ENCODE results near the gene TENM4.
"Not testable (repeated sequence)": the region's sequence is repeated elsewhere in the genome, so short reads cannot be mapped to it uniquely, and the experiment has no call there.

TENM4 gene

DNA sequence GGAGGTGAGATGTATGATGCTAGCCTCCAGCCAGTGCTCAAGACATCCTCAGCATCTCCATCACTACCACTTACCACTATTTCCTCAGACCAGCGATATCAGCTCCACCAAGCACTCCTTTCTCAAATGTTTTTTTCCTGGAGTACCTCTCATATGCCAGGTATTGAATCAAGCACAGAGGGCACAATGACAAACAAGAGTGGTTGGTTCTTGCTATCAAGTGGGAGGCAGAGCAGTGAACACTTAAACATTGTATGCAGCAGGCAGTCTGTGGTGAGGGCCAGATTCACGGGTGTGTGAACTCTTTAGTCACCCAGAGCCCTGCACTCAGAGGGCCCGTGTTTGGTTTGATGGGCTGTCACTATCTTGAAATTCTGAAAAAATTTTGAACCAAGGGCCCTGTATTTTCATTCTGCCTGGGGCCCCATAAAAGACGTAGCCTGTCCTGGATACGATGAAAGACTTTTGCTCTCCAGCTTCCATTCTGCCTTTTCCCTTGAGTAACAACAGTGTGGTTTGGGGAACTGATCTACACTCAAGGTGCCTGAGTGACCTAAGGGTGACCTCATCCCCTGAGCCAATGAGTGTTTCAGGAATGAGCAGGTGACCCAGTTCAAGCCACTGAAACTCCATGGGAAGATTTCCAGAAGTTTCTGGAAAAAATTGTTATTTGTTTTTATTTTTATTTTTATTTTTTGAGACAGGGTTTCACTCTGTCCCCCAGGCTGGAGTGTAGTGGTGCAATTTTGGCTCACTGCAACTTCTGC, 517.8 kb downstream of the TENM4 start:
- DNase-seq, result no peak

DNA sequence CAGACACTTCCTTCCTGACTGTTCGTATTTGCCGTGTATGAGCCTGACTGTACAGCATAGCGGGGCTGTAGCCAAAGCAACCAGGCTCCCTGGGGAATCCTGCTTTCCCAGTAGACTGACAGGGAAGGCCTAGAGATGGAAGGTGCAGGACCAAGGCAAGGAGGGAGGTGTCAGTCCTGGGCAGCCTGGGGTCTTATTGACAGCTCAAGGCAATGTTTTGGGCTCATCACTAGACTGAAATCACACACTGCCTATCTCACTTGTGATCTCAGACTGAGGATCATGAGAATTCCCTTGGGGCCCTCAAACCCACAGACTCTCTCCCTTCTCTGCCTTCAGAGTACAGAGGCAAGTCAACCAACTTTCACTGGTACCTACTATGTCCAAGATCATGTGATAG, 519.3 kb downstream of the TENM4 start:
- no peak for DNase-seq

DNA sequence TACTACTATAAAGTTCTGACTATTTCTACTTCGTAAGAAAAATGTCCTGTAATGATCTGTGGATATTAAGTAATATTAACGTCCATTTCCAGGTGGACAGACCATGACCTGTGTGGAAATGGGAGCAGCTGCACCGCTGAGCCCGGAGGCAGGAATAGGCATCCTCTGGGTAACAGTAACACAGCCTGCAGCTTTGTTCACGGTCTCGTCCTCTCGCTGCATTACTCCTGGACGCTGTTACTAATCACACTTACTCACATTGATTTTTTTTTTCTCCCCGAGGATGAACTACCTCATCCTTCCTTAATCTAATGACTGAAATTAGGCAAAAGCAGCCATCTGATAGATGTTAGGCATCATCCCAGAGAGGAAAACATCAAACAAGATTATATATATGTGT, 520.5 kb downstream of the TENM4 start:
- no peak for DNase-seq

DNA sequence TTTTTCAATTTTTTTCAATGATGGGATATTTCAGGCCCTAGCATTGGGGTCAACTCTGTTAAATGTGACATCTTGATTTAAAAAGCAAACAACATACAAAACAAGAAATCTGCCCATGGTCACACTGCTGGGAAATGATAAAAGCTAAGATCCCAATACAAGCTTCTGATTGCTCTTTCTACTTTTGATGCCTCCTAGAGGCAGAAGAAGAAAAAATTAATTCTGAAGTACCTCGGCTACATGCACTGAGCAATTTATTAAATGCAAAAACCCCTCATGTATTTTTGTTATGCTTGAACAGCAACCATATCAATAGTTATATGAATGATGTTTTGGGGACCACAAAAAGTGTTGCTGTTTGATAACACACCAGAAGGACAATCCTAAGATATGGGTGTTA, 524.1 kb downstream of the TENM4 start:
- DNase-seq, result no peak

DNA sequence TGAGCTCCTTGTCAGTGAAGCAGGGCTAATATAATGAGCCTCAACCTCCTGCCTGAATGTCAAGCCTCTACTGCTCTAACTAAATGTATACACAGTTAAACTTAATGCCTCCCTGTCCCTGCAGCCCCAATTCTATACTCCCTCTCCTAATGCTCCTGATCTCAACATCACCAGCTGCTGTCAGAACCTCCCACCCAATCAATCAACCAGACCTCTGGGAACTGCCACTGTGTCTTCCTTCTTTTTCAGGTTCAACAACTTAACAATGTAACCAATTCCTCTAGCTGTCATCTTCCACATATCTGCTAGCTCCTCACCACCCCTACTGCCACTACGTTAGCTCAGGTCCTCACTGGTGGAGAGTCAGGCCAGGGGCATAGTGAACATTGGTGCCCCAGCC, 526.3 kb downstream of the TENM4 start:
- no peak for DNase-seq

DNA sequence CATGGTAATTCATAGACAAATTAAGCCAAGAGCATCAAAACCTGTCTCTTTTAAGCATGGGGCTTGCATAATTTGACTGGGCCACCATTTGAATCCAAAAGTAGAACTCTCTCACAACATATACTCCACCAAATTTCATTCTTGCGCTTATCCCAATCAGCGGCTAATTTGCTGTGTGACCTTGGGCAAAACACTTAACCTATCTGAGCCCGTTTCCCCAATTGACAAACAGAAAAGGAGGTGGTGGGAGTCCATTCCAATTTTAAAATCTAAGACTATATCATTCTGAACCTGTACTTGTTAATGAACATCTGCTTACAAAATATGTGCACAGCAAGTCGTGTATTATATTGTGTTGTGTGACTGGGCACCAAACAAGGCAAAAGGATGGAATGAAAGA, 528.1 kb downstream of the TENM4 start:
- DNase-seq, result no peak

DNA sequence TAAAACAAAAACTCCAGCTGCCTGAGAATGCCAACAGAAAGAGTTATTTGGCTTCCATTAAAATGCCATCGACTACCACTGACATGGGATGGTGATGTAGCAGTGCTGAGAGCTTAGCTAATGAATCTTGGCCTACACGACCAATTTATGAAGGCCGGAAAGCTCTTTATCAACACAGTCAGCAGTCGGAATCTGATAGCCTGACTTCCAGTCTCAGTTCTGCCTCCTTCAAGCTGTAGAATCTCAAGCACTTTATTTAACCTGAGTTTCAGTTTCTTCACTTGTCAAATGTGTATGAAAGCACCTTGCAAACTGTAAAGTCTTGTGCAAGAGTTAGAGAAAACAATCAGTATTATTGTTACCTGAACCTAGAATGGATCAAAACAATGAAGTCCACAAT, 530.5 kb downstream of the TENM4 start:
- DNase-seq, result no peak

DNA sequence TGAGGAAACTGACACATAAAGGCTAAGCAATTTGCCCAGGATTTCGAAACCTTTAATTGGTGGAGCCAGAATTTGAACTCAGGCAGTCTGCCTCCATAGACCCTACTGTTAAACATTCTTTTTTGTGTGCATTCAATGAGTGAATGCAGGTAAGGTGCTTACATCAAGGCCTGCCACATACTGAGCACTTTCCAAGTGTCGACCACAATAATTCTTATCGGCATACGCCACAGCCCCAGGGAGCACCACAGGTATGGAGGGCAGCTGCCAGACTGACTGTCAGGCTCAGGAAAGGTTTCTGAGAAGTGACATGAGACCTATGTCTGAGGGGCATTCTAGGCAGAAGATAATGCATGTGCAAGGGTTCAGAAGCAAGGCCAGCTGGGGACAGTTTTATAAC, 531.4 kb downstream of the TENM4 start:
- DNase-seq, result no peak

DNA sequence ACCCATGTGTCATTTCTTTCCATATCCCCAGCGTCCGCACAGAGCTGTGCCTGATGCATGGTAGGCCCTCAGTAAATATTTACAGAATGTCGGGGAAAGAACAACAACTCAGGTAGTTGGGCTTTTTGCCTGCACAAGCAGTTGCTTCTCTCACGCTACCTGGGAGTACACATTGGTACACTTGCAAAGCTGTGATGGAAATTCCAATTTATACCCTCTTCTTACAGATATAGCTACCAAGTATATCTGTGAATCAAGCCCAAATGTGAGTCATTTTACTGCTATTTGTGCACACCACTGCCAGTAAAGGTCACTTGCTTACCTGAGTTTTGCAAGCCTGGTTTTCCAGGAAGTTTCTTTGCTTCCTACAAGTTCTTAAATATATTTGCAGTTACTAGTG, 533.2 kb downstream of the TENM4 start:
- DNase-seq, result no peak

DNA sequence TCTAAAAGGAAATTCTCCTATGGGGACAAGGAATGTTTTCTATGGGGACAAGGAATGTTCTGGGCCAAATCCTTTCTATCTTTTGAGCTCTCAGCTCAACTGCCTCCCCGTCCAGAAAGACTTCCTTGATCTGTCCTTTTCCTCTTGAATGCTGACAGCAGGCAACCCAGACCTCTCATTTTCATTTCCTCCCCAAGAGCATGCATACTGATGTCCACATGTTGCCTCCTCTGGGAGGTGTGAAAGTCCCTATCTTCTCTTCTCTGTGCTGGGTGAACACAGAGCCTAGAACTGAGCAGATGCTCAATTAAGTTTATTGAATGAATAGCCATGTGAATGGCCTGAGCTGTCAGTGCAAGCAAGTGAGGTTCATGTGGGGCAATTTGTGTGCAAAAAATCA, 534.3 kb downstream of the TENM4 start:
- no peak for DNase-seq

DNA sequence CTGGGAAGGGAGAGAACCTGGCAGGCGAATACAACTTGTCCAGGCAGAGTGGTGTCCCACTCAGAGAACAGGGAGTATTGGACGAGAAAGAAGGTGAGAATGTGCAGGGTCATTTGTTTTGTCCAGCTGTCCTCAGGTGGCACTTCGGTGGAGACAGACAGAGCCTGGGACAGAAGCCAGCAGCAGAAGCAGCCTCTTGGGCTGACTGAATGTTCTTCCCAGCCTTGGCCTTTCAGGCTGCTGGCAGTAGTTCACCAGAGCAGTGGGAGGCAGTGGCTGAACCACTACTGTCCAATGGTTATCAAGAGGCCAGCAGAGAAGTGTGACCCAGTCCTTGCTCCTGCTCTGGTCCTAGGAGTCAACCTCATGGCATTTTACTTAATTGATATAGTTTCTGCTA, 535.1 kb downstream of the TENM4 start:
- DNase-seq, result no peak

DNA sequence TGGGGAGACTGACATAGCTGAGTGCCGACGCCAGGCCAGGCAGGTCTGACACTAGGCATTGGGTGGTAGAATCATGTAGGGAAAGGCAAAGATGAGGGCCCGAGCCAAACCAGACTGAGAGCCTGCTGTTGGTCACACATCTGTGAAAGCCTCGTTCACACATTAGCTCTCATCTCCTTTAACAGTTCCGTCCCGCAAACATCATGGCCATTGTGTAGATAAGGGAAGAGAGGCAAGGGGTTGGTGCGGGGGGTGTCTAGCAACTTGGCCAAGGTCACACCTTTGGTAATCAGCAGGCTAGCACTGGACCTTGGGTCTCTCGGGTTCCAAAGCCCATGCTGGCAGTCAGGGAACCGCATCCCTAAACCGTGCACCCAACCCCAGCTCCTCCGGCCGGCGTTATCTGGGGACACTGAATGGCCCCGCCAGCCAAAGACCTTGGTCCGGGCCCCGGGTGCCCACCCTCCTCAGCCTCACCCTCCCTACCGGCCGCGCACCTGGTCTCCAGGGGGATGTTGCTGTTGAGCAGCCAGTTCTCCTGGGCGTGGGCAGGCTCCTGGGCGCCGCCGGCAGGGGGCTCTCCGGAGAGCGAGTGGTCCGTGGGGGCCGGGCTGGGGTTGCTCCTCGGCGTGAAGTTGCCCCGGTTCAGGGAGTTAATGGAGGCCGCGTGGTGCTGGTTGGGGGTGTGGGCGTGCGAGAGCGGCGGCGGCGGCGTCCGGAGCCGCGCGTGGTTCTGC, 537.9 kb downstream of the TENM4 start:
- no peak for DNase-seq

DNA sequence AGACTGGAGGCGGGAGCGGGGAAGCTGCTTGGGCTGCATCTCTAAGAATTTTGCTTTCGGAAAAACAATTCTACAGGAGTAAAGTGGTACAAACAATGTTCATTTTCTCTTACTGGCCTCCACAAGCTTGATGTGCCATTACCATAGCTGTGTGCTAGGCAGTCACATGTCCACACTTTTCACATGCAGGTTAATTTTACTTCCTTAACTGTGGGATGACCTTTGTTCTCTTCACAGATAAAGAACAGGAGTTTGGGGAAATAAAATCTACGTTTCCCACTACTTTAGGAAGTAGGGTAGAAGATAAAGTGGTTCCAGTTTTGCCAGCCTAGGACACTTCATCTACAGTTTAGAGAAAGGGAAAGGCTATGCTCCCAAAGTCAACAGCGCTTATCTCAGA, 539.0 kb downstream of the TENM4 start:
- no peak for DNase-seq

DNA sequence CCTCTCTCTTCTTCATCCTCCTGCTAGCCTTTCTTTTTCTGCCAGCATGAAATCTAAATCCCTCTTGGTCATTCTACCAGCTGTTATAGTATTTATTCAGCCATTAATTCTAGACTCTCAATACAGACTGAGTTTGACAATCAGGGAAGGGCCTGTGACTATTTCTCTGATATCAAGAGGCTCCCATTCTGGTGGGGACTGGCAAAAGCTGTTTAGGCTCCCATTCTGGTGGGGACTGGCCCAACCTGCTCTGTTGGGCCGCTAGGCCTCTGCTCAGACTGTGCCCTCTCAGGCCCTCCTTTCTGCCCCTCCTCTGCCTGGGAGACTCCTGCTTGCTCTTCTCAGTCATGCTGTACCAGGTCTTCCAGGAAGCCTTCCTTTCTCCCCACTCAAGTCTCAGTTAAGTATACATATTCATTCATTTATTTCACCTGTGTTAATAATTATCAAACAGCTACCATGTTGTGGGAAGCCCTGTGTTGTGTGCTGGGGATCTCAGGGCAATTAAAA, 542.5 kb downstream of the TENM4 start:
- no peak for DNase-seq

DNA sequence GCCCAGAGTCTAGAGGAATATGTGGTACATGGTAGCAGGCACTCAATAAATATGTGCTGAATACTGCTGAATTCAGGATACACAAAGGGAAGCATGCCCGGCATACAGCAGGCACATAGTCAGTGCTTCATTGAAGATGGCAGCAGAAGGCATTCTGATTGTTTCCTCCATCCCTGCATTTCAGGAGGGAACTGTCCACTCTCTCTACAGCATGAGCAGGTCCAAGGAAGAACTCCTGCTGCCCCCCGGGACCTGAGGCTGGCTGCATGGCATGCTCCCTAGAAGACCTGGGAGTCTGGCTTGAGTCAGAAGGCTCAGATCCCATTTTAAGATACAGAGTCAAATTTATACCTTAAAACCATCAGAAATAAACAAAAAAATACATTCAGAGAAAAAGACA, 546.8 kb downstream of the TENM4 start:
- DNase-seq, result no peak

DNA sequence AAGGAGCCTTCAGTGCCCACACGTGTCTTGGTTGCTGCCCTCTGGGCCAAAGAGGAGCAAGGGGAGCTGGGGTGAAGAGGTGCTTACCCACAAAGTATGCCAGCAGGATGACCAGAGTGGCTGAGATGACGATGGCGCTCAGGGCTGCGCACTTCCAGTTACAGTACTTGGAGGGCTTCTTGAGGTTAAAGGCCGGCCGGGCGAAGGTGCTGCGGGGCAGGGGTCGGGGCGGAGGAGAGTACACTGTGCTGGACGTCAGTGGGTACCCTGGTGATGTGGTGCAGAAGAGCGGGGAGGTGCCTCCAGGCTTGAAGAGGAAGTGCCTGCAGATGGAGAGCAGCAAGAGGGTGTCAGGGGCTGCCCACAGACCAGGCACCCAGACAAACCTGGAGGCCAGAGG, 551.1 kb downstream of the TENM4 start:
- no peak for DNase-seq

DNA sequence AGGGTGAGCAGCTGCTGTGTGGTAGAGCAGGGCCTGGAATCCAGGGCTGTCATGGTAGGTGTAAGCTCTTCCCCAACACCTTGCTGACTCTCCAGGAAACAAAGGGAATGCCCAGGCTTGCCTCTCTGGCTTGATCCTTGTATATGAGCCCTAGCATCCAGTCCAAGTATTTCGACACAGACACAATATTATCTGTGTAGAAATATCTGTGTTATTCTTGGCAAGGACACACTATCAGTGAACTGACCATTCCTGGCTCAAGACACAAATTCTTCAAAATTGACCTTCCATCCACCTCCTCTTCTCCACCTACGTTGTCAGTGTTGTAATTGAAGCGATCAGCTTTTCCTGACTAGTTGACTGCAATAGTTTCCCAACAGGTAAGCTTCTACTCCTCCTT, 554.2 kb downstream of the TENM4 start:
- no peak for DNase-seq

DNA sequence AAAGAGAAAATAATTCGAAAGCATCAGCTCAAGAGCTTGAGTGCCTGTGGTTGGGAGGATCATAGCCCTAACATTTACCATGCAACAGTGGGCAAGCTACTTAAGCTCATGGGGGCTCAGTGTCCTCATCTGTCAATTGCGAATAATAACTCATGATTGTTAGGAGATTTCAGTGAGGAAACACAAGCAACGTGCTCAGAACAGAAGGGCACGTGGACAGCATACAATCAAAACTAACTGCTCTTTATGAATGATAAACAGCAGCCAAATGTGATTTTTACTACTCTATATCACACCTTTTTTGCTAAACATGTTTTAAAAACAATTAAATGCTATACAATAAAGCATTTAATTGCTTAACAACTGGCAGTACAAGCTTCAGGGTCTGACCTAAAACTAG, 556.1 kb downstream of the TENM4 start:
- no peak for DNase-seq

DNA sequence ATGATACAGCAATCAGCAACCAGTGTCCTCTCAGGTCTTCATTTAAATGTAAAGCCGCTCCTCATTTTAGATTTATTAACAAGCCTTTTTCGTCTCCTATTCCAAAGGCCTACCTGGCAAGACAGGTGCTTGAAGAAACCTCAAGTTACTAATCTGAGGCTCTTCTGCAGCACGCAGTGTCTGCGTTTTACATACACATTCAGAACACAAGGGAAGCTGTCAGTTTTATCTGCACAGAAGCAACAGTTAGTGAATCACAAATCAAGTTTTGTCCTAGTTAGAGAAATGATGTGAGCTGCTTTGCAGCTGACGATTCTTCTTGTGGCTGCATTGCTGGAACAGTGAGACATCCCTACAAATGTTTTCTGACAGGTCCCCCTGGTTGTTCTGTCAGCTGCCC, 557.3 kb downstream of the TENM4 start:
- no peak for DNase-seq

DNA sequence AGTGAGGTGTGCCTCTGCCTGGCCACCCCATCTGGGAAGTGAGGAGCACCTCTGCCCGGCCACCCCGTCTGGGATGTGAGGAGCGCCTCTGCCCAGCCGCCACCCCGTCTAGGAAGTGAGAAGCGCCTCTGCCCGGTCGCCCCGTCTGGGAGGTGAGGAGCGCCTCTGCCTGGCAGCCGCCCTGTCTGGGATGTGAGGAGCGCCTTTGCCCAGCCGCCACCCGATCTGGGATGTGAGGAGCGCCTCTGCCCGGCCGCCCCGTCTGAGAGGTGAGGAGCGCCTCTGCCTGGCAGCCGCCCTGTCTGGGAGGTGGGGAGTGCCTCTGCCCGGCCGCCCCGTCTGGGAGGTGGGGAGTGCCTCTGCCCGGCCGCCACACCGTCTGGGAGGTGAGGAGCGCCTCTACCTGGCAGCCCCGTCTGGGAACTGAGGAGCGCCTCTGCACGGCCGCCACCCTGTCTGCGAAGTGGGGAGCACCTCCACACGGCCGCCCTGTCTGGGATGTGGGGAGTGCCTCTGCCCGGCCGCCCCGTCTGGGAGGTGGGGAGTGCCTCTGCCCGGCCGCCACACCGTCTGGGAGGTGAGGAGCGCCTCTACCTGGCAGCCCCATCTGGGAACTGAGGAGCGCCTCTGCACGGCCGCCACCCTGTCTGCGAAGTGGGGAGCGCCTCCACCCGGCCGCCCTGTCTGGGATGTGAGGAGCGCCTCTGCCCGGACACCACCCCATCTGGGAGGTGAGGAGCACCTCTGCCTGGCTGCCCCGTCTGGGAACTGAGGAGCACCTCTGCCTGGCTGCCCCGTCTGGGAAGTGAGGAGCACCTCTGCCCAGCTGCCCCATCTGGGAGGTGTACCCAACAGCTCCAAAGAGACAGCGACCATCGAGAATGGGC, 561.5 kb downstream of the TENM4 start:
- not testable (repeated sequence) for DNase-seq

DNA sequence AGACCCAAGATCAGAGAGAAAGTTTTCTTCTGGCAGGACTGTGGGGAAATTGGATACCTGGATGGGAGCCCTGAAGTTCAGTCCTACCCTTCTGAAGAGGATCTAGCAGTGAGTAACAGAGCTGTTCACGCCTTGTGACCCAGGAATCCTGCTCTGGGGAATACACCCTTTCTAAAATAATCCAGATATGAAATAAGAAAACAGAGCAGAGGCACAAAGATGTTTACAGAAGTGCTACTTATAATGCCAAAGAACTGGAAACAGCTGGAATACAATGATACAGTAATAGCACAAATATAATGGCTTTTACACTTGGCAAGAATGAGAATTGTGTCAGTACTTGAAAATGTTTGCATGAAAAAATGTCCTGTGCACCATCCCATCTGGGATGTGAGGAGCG, 562.2 kb downstream of the TENM4 start:
- no peak for DNase-seq

DNA sequence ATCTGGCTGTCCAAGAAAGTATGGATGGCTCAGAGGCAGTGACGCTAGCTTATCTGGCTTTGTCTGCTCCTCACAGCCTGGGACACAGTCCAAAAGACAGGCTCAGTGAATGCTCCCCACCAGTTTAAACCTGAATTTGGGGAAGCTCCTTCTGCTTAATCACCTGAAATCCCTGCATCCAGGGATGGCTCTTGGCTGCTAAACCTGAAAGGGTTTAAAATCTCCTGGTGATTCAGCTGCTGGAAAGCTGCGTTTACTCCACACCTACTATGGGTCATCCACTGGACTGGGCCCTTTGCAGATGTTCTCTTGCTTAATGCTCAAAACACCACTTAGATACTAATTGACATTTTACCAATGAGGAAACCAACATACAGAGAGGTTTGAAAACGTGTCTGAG, 564.2 kb downstream of the TENM4 start:
- no peak for DNase-seq

DNA sequence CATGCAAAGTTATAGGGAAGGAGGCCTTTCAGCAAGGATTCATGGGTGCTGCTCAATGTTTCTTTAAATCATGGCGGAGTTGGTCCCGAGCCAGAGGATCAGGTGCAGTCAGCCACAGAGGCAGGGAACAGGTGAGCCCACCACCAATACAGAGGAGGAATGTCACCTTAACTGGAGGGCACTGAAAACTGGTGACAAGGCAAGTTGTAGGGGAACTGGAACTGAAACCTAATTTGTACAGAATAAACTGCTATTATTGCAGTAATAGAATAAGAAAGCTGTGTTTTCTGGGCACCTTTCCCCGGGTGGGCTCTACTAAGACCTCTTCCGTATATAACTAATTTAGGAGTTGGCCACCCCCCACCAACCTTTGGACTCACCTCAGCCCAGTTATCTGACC, 570.2 kb downstream of the TENM4 start:
- no peak for DNase-seq

DNA sequence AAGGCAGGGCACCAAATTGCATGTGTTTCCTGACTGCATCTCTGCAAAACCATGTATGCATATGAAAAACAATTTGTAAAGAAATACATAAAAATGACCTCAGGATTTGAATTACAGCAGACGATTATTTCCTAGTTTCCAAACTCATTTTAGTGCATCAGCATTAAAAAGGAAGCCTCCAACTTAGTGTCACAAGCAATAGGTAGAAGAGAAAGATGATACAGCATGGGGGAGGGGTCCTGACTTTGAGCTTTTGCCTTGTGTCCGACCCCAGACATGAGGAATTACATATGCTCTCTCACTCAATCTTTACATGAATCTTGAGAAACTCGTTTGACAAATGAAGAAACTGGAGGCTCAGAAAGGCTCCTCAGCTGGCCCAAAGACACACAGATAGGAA, 571.5 kb downstream of the TENM4 start:
- no peak for DNase-seq

All from NCI-H1930 (cell line).